GM18519 (cell line): ENCODE measurements around the gene FAM20A.

Experiments used
- ATAC-seq: cut with Tn5 transposase; IDR thresholded peaks from one replicate; pipeline ENCODE4 v1.9.1; 2021; ENCODE audit warnings: mild to moderate bottlenecking, moderate library complexity; ENCODE audit not compliant: unreplicated experiment, low FRiP score

Gene FAM20A

DNA sequence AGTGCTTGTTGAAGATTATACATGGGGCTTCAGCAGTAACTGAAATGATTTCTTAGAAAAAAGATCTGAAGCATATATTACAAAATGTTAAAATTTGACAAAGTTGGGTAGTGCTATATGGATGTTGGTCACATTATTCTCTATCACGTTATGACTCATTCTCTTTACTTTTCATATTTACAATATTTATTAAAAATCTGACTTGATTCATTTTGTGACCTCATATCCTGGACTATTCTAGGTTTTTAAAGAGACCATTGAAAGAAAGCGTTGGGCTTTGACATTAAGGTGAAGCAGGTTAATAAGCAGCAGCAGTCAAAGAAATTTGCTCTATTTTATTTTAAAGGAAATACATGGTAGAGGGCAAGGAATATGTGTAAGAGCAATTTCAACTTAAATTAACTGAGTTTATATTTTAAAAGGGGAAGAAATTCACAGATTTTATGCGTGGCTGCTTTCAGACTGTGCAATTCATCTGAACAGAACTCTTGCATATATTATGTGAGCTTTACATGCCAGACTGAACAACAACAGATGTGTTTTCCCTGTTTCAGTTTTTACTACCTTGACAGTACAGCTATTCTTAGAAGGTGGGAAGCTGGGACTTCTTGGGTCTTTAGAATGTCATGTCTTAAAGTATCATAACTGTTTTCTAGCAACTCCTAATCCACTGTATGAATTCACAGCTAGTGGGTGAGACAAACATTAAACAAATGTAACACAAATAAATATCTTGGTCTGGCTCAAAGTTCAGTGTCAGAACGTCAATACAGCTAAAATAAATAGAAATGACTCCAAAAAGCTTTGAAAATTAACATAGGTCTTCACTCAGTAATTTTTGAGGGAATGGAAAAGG, 10.4 kb upstream of the FAM20A start:
- no peak for ATAC-seq

- no peak for ATAC-seq
Observed at GRCh38 chr17:68610554-68610953, 9.4 kb upstream of the FAM20A start.

DNA sequence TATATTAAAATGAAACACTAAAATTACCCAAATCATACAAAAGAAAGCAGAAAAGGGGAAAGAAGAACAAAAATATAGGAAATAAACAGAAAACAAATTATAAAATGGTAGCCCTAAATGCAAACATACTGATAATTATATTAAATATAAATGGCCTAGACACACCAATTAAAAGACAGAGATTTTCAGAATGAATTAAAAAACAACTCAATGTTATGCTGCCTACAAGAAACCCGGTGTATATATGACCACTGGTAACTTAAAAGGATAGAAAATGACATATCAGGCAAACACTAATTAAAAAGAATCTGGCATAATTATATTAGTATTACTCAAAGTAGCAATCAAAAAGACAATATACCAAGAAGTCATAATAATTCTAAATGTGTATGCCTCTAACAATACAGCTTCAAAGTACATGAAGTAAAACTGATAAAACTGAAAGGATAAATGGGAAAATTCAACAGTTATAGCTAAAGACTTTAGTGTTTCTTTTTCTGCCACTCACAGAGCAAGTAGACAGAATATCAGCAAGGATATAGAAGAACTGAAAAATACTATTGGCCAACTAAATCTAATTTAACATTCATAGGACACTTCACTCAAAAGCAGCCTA, 7.5 kb upstream of the FAM20A start:
- no peak for ATAC-seq

- ATAC-seq, result no peak
Observed at GRCh38 chr17:68606451-68607307, 5.5 kb upstream of the FAM20A start.

GRCh38 chr17:68605914-68606313, 4.7 kb upstream of the FAM20A start:
- ATAC-seq, result no peak

- no peak for ATAC-seq
Observed at GRCh38 chr17:68603656-68604055, 2.5 kb upstream of the FAM20A start.

DNA sequence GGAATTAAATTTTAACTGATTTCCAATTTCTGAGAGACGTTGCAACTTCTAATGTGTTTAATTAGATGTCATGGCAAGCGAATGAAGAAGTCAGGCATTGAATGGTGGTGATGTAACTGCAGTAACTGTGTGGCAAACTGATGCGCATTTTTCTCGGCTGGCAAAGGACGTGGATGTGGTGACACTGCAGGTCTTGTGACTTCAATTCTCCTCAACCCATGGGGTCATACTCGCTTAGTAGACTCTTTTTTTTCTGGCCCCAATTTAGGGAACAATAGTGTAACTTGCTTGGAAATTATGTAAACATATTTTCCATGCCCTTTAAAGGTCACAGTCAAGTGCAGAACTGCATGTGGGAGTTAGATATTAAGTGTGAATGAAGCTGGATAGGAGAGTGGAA, 1.9 kb upstream of the FAM20A start:
- ATAC-seq, result no peak

DNA sequence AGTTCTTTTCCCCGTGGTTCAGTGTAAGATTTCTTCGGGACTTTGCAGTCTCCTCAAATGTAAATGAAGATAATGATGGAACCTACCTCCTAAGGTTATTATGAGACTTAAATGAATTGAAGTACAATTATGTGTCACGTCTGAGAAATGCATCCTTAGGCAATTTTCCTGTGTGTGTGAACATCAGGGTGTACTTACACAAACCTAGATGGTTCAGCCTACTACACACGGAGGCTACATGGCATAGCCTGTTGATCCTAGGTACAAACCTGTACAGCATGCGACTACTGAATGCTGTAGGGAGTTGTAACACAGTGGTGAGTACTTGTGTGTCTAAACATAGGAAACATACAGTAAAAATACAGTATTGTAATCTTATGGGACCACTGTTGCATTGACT, 1.1 kb upstream of the FAM20A start:
- ATAC-seq, result no peak

DNA sequence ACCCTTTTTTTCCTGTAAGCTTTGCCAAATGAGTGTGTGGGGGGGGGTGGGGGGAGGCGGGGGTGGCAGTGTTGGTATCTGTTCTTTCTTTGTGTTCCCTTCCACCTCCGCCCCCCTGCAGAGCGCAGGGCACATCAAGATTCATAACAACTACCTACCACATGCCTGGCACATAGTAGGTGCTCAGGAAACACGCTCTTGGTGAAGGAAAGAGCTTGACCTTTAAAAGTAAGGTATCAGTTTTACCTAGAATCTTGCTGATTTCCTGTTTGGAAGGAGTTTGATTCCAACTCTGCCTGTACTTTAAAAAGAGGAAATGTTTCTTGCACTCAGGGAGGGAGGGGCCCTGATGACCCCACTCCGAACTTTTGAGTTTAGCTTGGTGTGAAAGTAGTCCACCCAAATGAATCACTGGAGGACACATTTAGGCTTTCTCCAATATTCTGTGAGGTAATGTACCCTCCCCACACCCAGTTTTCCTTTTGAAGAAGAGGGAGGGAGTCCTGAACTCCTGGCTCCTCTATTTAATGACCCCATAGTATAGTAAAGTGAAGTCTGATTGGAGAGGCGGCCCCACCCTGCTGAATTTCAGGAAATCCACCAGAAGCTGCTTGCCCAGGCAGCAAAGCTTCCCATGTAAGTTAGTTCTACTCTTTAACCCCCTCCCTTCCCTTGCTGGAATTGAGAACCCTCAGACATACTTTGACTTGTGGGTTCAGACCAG, 560 bp upstream of the FAM20A start:
- no peak for ATAC-seq

- no peak for ATAC-seq
Observed at GRCh38 chr17:68600067-68600930, 868 bp downstream of the FAM20A start.

DNA sequence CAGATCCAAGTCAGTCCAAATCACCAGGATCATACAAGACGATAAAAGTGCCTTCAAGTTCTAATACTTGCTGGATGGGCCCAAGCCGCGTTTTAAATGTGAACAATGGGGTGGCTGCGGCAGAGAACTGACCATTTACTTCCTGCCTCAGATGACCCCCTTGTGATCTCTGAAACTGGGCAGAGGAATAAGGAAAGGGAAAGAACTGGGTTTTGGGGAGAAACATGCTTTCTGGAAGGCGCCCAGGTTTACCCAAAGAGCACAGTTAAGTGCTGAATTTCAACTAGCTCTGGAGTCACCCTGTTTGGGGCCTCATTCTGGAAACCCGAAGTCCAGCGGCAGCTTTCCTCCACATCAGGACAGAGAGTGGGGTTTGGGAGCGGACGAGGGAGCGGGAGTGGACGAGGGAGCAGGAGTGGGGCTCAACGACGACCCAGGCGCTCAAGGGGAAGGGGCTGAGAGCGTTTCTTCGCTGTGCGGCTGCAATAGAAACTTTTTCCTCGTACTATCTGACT, 1.6 kb downstream of the FAM20A start:
- no peak for ATAC-seq

DNA sequence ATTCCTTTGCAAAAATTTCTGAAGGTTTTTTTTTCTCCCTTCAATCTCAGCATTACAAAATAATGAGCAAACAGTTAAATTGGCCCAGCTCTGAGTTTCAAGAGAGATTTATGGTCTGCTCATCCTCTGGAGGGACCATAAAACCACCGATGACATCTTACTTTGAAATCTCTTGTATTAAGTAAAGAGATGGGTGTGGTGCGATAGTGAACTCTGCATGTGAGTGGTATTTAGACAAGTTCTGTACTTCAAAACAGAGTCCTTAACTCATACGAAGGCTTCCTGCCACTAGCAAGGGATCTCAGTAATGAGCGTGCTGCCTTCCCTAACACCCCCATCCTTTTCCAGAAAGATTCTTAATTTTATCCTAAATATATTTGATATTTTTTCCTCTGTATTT, 2.1 kb downstream of the FAM20A start:
- no peak for ATAC-seq

GRCh38 chr17:68598545-68598961, 2.6 kb downstream of the FAM20A start:
- no peak for ATAC-seq

- ATAC-seq, result no peak
Observed at GRCh38 chr17:68598074-68598473, 3.1 kb downstream of the FAM20A start.

DNA sequence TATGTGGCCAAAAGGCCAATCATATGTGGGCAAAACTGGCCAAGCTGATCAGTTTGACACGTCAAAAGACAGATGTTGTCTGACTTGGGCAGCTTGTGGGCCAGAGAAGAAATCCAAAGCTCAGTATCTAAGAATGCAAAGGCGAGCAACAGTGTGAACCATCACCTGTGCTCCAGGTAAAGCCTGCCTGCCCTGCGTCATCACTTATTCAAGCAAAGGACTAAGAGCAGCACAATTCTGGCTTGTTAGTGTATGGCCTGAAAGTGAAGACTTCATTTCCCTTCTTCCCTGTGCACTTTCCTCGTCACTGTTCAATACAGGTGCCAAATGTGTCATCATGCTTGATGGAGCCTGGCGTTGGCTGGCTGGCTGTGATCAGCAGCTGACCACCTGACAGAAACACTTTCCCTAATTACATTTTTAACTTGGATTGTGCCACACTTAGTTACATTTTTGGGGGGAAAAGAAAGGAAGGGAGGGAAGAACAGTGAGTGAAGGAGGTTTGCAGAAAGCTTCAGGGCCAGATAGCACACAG, 4.7 kb downstream of the FAM20A start:
- no peak for ATAC-seq

DNA sequence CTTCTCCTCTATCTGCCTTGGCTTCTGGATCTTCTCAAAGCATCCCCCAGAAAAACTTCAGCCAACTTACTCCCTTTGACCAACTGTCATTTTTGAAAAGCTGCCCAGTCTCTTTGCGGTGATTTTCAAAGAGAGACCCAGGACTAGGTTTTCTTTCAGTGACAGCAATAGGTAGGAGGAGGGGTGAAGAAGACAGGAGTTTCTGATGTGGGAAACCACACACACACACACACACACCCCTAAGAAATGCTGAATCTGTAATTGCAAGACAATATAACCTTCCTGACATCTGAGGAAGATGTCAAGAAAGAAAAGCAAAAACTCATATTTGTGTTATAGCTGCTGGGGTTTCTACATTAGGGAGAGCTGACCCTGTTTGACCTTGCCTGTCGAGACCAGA, 5.2 kb downstream of the FAM20A start:
- ATAC-seq, result no peak

GRCh38 chr17:68595496-68595895, 5.7 kb downstream of the FAM20A start:
- no peak for ATAC-seq

DNA sequence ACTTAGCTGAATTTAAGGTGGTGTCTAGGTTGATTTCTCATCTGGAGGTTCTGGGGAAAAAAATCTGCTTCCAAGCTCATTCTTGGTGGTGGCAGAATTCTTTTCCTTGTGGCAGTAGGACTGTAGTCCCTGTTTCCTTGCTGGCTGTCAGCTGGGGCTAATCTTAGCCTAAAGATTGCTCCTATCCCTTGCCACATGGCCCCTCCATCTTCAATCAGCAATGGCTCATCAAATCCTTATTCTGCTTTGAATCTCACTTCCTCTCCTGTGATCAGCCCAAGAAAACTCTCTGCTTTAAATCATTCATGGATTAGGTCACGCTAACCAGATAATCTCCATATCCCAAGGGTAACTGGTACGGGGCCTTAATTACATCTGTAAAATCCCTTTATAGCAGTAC, 6.6 kb downstream of the FAM20A start:
- no peak for ATAC-seq
